HG03159 (cell line): ENCODE measurements around the gene DIP2C.
"Not testable (repeated sequence)": the region's sequence is repeated elsewhere in the genome, so short reads cannot be mapped to it uniquely, and the experiment has no call there.

Experiments
- ATAC-seq: cut with Tn5 transposase; IDR thresholded peaks from one replicate; pipeline ENCODE4 v1.9.1; 2021; ENCODE audit warnings: mild to moderate bottlenecking, moderate library complexity; ENCODE audit not compliant: unreplicated experiment

Gene DIP2C

GRCh38 chr10:489330-489729 lies 200.1 kb downstream of the DIP2C start:
- no peak for ATAC-seq

GRCh38 chr10:488933-489215 lies 200.6 kb downstream of the DIP2C start:
- no peak for ATAC-seq

- no peak for ATAC-seq
Measured at GRCh38 chr10:488081-488932, 201.2 kb downstream of the DIP2C start.

GRCh38 chr10:486666-487322 lies 202.7 kb downstream of the DIP2C start:
- no peak for ATAC-seq

GRCh38 chr10:486206-486605 lies 203.3 kb downstream of the DIP2C start:
- ATAC-seq = no peak

GRCh38 chr10:485776-486175 lies 203.7 kb downstream of the DIP2C start:
- no peak for ATAC-seq

GRCh38 chr10:484925-485661 lies 204.4 kb downstream of the DIP2C start:
- ATAC-seq = peak; percentile 55

GRCh38 chr10:484441-484924 lies 205.0 kb downstream of the DIP2C start:
- peak; percentile 55 for ATAC-seq

- no peak for ATAC-seq
Measured at GRCh38 chr10:483261-483660, 206.2 kb downstream of the DIP2C start.

- no peak for ATAC-seq
Measured at GRCh38 chr10:482848-483247, 206.6 kb downstream of the DIP2C start.

- ATAC-seq = no peak
Measured at GRCh38 chr10:482051-482501, 207.4 kb downstream of the DIP2C start.

- no peak for ATAC-seq
Measured at GRCh38 chr10:481628-482027, 207.8 kb downstream of the DIP2C start.

GRCh38 chr10:480928-481552 lies 208.4 kb downstream of the DIP2C start:
- no peak for ATAC-seq

GRCh38 chr10:480498-480927 lies 209.0 kb downstream of the DIP2C start:
- ATAC-seq = no peak

GRCh38 chr10:479706-480497 lies 209.6 kb downstream of the DIP2C start:
- not testable (repeated sequence) for ATAC-seq

GRCh38 chr10:478471-479245 lies 210.8 kb downstream of the DIP2C start:
- ATAC-seq = no peak

GRCh38 chr10:477620-478019 lies 211.8 kb downstream of the DIP2C start:
- ATAC-seq = no peak

- ATAC-seq = no peak
Measured at GRCh38 chr10:476455-476780, 213.1 kb downstream of the DIP2C start.

GRCh38 chr10:475709-476454 lies 213.6 kb downstream of the DIP2C start:
- no peak for ATAC-seq
